AG04450 (cell line): ENCODE data around the gene RHOA. TPM values are rescaled to one million over a fixed set of nuclear protein-coding genes. Genes with fewer than 3 reads are reported as not detected.

Source experiments
- CTCF ChIA-PET: fragments of 300-600, 350-600 bp; formaldehyde crosslinking; extraction: SDS; loops from one replicate; lab custom pipeline; 2022; ENCODE audit warnings: antibody characterized with exemption, inconsistent platforms; lab: Charles Lee
- POLR2A ChIA-PET: fragments of 350-600 bp; formaldehyde crosslinking; extraction: SDS; loops from one replicate; lab custom pipeline; 2021; ENCODE audit warnings: antibody characterized with exemption, inconsistent platforms; lab: Yijun Ruan, JAX
- DNase-seq: peaks from one replicate; pipeline ENCODE4 v3.0.0-alpha.2; 2011; ENCODE audit warnings: low read depth, low spot score
- H3K27ac ChIP-seq: one replicate; pipeline ENCODE4 v1.5.1; 2012; ENCODE audit warnings: low read depth, low read length, control low read depth
- H3K27me3 ChIP-seq: one replicate; pipeline ENCODE4 v1.6.0; 2012; ENCODE audit warnings: low read length; ENCODE audit not compliant: control insufficient read depth, insufficient read depth
- H3K4me3 ChIP-seq: 2 replicates; pipeline ENCODE4 v1.5.1; 2011; ENCODE audit warnings: mild to moderate bottlenecking, low read depth, low read length, control low read depth
- H3K9me3 ChIP-seq: 2 replicates; pipeline ENCODE4 v1.5.1; 2012; ENCODE audit warnings: low read length; ENCODE audit not compliant: control insufficient read depth, insufficient read depth
- CTCF ChIP-seq: IDR thresholded peaks from 2 replicates; pipeline ENCODE4 v1.5.1; 2011; ENCODE audit warnings: low read depth, low read length, control low read depth, inconsistent platforms
- polyA plus RNA-seq: library from polyadenylated mRNA; depleted of rRNA; stranded (reverse); fragments of >200 nt; gene quantifications from 2 replicates; pipeline ENCODE4 v1.2.3, GENCODE V29; 2011

The RHOA gene
- polyA plus RNA-seq, 1 experiment: 505 TPM

- no peak for TF ChIP-seq CTCF
- POLR2A ChIA-PET: no interaction called here
- H3K27me3 ChIP-seq: no peaks in the 10 kb centered on the region
- H3K27ac ChIP-seq: no peak overlapping the region
- H3K4me3 ChIP-seq: no peak overlapping the region
- CTCF ChIA-PET: interaction anchor here (0.5 to 1.6 kb wide), 4 partner anchors 104 to 250 kb away, joined by 3 to 4 read pairs (median 3); partner anchors contain the start of gene USP4
- DNase-seq: no peak
- no peaks in the 10 kb centered on the region for H3K9me3 ChIP-seq
These were observed 43.3 kb upstream of the RHOA start for GRCh38 chr3:49454898-49455681.

- H3K27me3 ChIP-seq: no peaks in the 10 kb centered on the region
- no peaks in the 10 kb centered on the region for H3K9me3 ChIP-seq
- no peak overlapping the region for H3K27ac ChIP-seq
- DNase-seq: no peak
- ChIA-PET POLR2A (no interaction called here), CTCF (interaction anchor here (0.6 to 1.6 kb wide), 3 partner anchors 112 to 249 kb away, joined by 3 read pairs; partner anchors contain the start of gene USP4)
- no peak for TF ChIP-seq CTCF
- H3K4me3 ChIP-seq: no peak overlapping the region
These were observed 42.7 kb upstream of the RHOA start for GRCh38 chr3:49454458-49454857.

GRCh38 chr3:49453621-49454020 is 41.8 kb upstream of the RHOA start:
- no peak for TF ChIP-seq CTCF
- H3K4me3 ChIP-seq: no peak overlapping the region

GRCh38 chr3:49445391-49445790 is 33.6 kb upstream of the RHOA start:
- H3K27ac ChIP-seq: no peak overlapping the region
- no peak overlapping the region for H3K4me3 ChIP-seq
- H3K27me3 ChIP-seq: no peaks in the 10 kb centered on the region
- ChIA-PET CTCF (no interaction called here), POLR2A (interaction anchor here (0.7 kb wide), 1 partner anchor 352 kb away, joined by 4 read pairs; the partner anchor contains the start of gene QRICH1)
- TF ChIP-seq CTCF: no peak
- H3K9me3 ChIP-seq: no peaks in the 10 kb centered on the region
- DNase-seq: no peak

More at GRCh38 chr3:49453621-49454020, 41.8 kb upstream of the RHOA start:
- ChIA-PET POLR2A (no interaction called here), CTCF (interaction anchor here (1.6 kb wide), 1 partner anchor 114 kb away, joined by 3 read pairs; the partner anchor contains the start of gene USP4)
- no peaks in the 10 kb centered on the region for H3K9me3 ChIP-seq
- DNase-seq: no peak
- H3K27ac ChIP-seq: no peak overlapping the region
- no peaks in the 10 kb centered on the region for H3K27me3 ChIP-seq

GRCh38 chr3:49434731-49435130 is 23.0 kb upstream of the RHOA start:
- H3K27me3 ChIP-seq: no peaks in the 10 kb centered on the region
- no peak for DNase-seq
- no peak for TF ChIP-seq CTCF
- no peaks in the 10 kb centered on the region for H3K9me3 ChIP-seq
- POLR2A ChIA-PET: no interaction called here
- no peak overlapping the region for H3K27ac ChIP-seq
- H3K4me3 ChIP-seq: no peak overlapping the region
- CTCF ChIA-PET: no interaction called here
